DND-41 (cell line): ENCODE results near the gene MAGEB5.

Experiments used
- ATAC-seq: fragments of 200-7000 bp; cut with Tn5 transposase; 3 replicates; pipeline ENCODE4 v1.9.1; 2021; ENCODE audit warnings: low read depth; ENCODE audit not compliant: insufficient read depth
- DNase-seq: peaks from one replicate; pipeline ENCODE4 v3.0.0-alpha.2; 2020
- H2AFZ ChIP-seq: 2 replicates; pipeline ENCODE4 v1.6.0; 2012; ENCODE audit warnings: low read depth, low read length
- H3K27ac ChIP-seq: 2 replicates; pipeline ENCODE4 v1.5.1; 2012; ENCODE audit warnings: low read length, inconsistent platforms
- H3K27me3 ChIP-seq: fragments of 200-600 bp; sonication (generic); 2 replicates; pipeline ENCODE4 v1.6.0; 2012; ENCODE audit warnings: low read length, mild to moderate bottlenecking, inconsistent platforms; ENCODE audit not compliant: insufficient read depth, poor library complexity
- H3K36me3 ChIP-seq: 2 replicates; pipeline ENCODE4 v1.5.1; 2012; ENCODE audit warnings: low read length, inconsistent platforms; ENCODE audit not compliant: insufficient read depth
- H3K4me1 ChIP-seq: 2 replicates; pipeline ENCODE4 v1.5.1; 2012; ENCODE audit warnings: mild to moderate bottlenecking, low read length; ENCODE audit not compliant: insufficient read depth
- H3K4me2 ChIP-seq: 2 replicates; pipeline ENCODE4 v1.6.0; 2012; ENCODE audit warnings: mild to moderate bottlenecking, moderate library complexity, low read length, inconsistent platforms; ENCODE audit not compliant: insufficient read depth
- H3K4me3 ChIP-seq, 2 experiments: fragments of 200-600 bp in 1 of 2; shearing (Covaris generic) in 1 of 2; 2 replicates each; pipeline ENCODE4 v1.5.1; 2012 to 2016; ENCODE audit warnings: inconsistent platforms in 2 of 2, low read length in 2 of 2, mild to moderate bottlenecking in 2 of 2, low read depth in 1 of 2, moderate library complexity in 1 of 2
- H3K79me2 ChIP-seq: 2 replicates; pipeline ENCODE4 v1.6.0; 2012; ENCODE audit warnings: low read length, inconsistent platforms; ENCODE audit not compliant: insufficient read depth
- H3K9ac ChIP-seq: 2 replicates; pipeline ENCODE4 v1.6.0; 2012; ENCODE audit warnings: low read depth, mild to moderate bottlenecking, inconsistent platforms, low read length, moderate library complexity
- H3K9me3 ChIP-seq: 2 replicates; pipeline ENCODE4 v1.5.1; 2012; ENCODE audit warnings: low read length, moderate library complexity, mild to moderate bottlenecking, inconsistent platforms; ENCODE audit not compliant: insufficient read depth, severe bottlenecking
- H4K20me1 ChIP-seq: 2 replicates; pipeline ENCODE4 v1.6.0; 2012; ENCODE audit warnings: low read length; ENCODE audit not compliant: insufficient read depth
- CTCF ChIP-seq: IDR thresholded peaks from 2 replicates; pipeline ENCODE4 v1.5.1; 2012; ENCODE audit warnings: borderline replicate concordance, low read length, moderate library complexity, mild to moderate bottlenecking; ENCODE audit not compliant: poor library complexity, severe bottlenecking; ENCODE audit errors: extremely low read depth
- EZH2 ChIP-seq: IDR thresholded peaks from 3 replicates; pipeline ENCODE4 v1.6.1; 2012; ENCODE audit warnings: borderline replicate concordance, low read depth, mild to moderate bottlenecking, moderate library complexity, low read length, inconsistent platforms; ENCODE audit not compliant: severe bottlenecking

The MAGEB5 gene

GRCh38 chrX:26208012-26208411, 8.0 kb upstream of the MAGEB5 start:
- no peak for ATAC-seq
- no peaks in the 10 kb centered on the region for H4K20me1 ChIP-seq
- H2AFZ ChIP-seq = no peak overlapping the region
- H3K27me3 ChIP-seq = no peaks in the 10 kb centered on the region
- no peak overlapping the region for H3K4me2 ChIP-seq
- no peak for TF ChIP-seq EZH2
- no peak for TF ChIP-seq CTCF
- no peak overlapping the region for H3K4me3 ChIP-seq
- H3K9ac ChIP-seq = no peak overlapping the region
- H3K27ac ChIP-seq = no peak overlapping the region
- no peaks in the 10 kb centered on the region for H3K4me1 ChIP-seq
- DNase-seq = no peak
- no peaks in the 10 kb centered on the region for H3K79me2 ChIP-seq
- H3K36me3 ChIP-seq = no peaks in the 10 kb centered on the region
- no peaks in the 10 kb centered on the region for H3K9me3 ChIP-seq

DNA sequence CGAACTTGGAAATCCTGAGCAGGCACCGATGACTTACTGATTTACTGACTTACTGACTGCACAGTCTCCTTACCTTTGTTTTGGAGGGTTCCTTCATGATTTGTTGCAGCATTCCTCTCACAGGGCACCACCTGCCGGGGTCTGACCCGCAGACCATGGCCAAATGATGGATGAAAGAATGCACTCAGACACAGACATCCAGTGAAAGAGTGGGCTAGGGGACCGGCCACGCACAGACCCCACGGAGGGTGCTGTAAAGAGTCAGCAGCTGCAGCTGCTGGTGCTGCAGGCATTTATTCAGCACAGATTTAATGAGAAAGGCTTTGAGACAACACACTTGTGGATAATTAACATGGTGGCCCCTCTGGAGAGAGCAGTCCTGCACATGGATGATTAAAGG, 3.4 kb downstream of the MAGEB5 start:
- Histone ChIP-seq H3K36me3 (no peaks in the 10 kb centered on the region), H3K79me2 (no peaks in the 10 kb centered on the region), H3K27ac (no peak overlapping the region), H3K9me3 (no peaks in the 10 kb centered on the region), H4K20me1 (no peaks in the 10 kb centered on the region), H3K9ac (no peak overlapping the region), H3K4me3 (no peak overlapping the region), H3K4me2 (no peak overlapping the region), H2AFZ (no peak overlapping the region), H3K4me1 (no peaks in the 10 kb centered on the region), H3K27me3 (no peaks in the 10 kb centered on the region)
- no peak for TF ChIP-seq CTCF
- TF ChIP-seq EZH2 = no peak
- ATAC-seq = no peak
- DNase-seq = no peak

GRCh38 chrX:26234177-26234576, 18.2 kb downstream of the MAGEB5 start:
- no peak overlapping the region for H3K4me2 ChIP-seq
- H3K27ac ChIP-seq = no peak overlapping the region
- H3K4me1 ChIP-seq = no peaks in the 10 kb centered on the region
- no peaks in the 10 kb centered on the region for H3K79me2 ChIP-seq
- TF ChIP-seq CTCF (no peak), EZH2 (no peak)
- no peak overlapping the region for H3K9ac ChIP-seq
- no peak overlapping the region for H2AFZ ChIP-seq
- no peaks in the 10 kb centered on the region for H3K27me3 ChIP-seq
- no peak for DNase-seq
- H3K9me3 ChIP-seq = no peaks in the 10 kb centered on the region
- H4K20me1 ChIP-seq = no peaks in the 10 kb centered on the region
- H3K36me3 ChIP-seq = no peaks in the 10 kb centered on the region
- no peak for ATAC-seq
- no peak overlapping the region for H3K4me3 ChIP-seq

GRCh38 chrX:26253526-26253925, 37.6 kb downstream of the MAGEB5 start:
- Histone ChIP-seq H3K27ac (no peak overlapping the region), H3K79me2 (no peaks in the 10 kb centered on the region), H3K4me1 (no peaks in the 10 kb centered on the region), H3K4me2 (no peak overlapping the region), H3K9me3 (no peaks in the 10 kb centered on the region), H3K27me3 (no peaks in the 10 kb centered on the region), H3K9ac (no peak overlapping the region), H3K36me3 (no peaks in the 10 kb centered on the region), H2AFZ (no peak overlapping the region), H4K20me1 (no peaks in the 10 kb centered on the region), H3K4me3 (no peak overlapping the region)
- DNase-seq (no peak), ATAC-seq (no peak)
- TF ChIP-seq EZH2 = no peak
- no peak for TF ChIP-seq CTCF
